GM23248 (cell line): ENCODE results near the gene EDC3. TPM values are rescaled to one million over a fixed set of nuclear protein-coding genes. Genes with fewer than 3 reads are reported as not detected.

Experiments used
- DNase-seq: peaks from one replicate; pipeline ENCODE4 v3.0.0-alpha.2; 2015
- H2AFZ ChIP-seq: fragments of 200-600 bp; sonication (generic); 2 replicates; pipeline ENCODE4 v1.6.1; 2016; ENCODE audit warnings: antibody characterized with exemption
- H3F3A ChIP-seq: fragments of 200-600 bp; sonication (generic); 2 replicates; pipeline ENCODE4 v1.6.1; 2016; ENCODE audit warnings: mild to moderate bottlenecking, antibody characterized with exemption, mixed run types; ENCODE audit not compliant: insufficient read depth
- H3K27ac ChIP-seq: fragments of 200-600 bp; sonication (generic); 2 replicates; pipeline ENCODE4 v1.5.1; 2016; ENCODE audit warnings: mild to moderate bottlenecking
- H3K27me3 ChIP-seq: fragments of 200-600 bp; sonication (generic); replicated peaks from 2 replicates; pipeline ENCODE4 v1.6.1; 2016; ENCODE audit warnings: mild to moderate bottlenecking; ENCODE audit not compliant: insufficient read depth
- H3K36me3 ChIP-seq: fragments of 200-600 bp; sonication (generic); 2 replicates; pipeline ENCODE4 v1.6.1; 2016; ENCODE audit warnings: low read depth, mild to moderate bottlenecking
- H3K4me1 ChIP-seq: fragments of 200-600 bp; sonication (generic); 2 replicates; pipeline ENCODE4 v1.6.1; 2016; ENCODE audit warnings: mild to moderate bottlenecking; ENCODE audit not compliant: insufficient read depth
- H3K4me2 ChIP-seq: fragments of 200-600 bp; sonication (generic); one replicate; pipeline ENCODE4 v1.6.1; 2016; ENCODE audit warnings: mild to moderate bottlenecking; ENCODE audit not compliant: unreplicated experiment
- H3K4me3 ChIP-seq: fragments of 200-600 bp; sonication (generic); 2 replicates; pipeline ENCODE4 v1.5.1; 2016; ENCODE audit warnings: mild to moderate bottlenecking
- H3K79me2 ChIP-seq: fragments of 200-600 bp; sonication (generic); 2 replicates; pipeline ENCODE4 v1.6.1; 2016; ENCODE audit warnings: mild to moderate bottlenecking; ENCODE audit not compliant: insufficient read depth
- H3K9ac ChIP-seq: fragments of 200-600 bp; sonication (generic); 2 replicates; pipeline ENCODE4 v1.6.1; 2016; ENCODE audit warnings: mild to moderate bottlenecking
- H3K9me2 ChIP-seq: fragments of 200-600 bp; sonication (generic); 2 replicates; pipeline ENCODE4 v1.6.1; 2016; ENCODE audit warnings: mixed run types, mild to moderate bottlenecking, moderate library complexity; ENCODE audit not compliant: insufficient read depth
- H3K9me3 ChIP-seq: fragments of 200-600 bp; sonication (generic); one replicate; pipeline ENCODE4 v1.6.1; 2017; ENCODE audit warnings: low read depth
- H4K20me1 ChIP-seq: fragments of 200-600 bp; sonication (generic); 2 replicates; pipeline ENCODE4 v1.6.0; 2016; ENCODE audit not compliant: insufficient read depth
- EZH2 ChIP-seq: fragments of 200-600 bp; sonication (generic); IDR thresholded peaks from 2 replicates; pipeline ENCODE4 v1.6.1; 2018; ENCODE audit warnings: antibody characterized with exemption, mild to moderate bottlenecking; ENCODE audit not compliant: insufficient read depth, poor library complexity, severe bottlenecking
- EZH2phosphoT487 ChIP-seq: fragments of 200-600 bp; sonication (generic); IDR thresholded peaks from 2 replicates; pipeline ENCODE4 v1.6.1; 2018; ENCODE audit warnings: antibody characterized with exemption, moderate library complexity, mild to moderate bottlenecking, low read depth; ENCODE audit not compliant: insufficient read depth
- WGBS, 2 experiments: methylation state at CpG; one replicate each; pipeline ENCODE4 v1.1.6; 2015 to 2017; ENCODE audit warnings: low lambda C conversion rate in 2 of 2, low coverage in 1 of 2; ENCODE audit errors: missing lambda C conversion rate in 2 of 2; 5-methylcytosine and 5-hydroxymethylcytosine counted together
- in situ Hi-C: fragments of 300-500 bp; cut with MboI; formaldehyde crosslinking; loops from 2 replicates; pipeline ENCODE4 v1.15.0; 2020
- polyA plus RNA-seq: library from polyadenylated mRNA; unstranded; fragments of >200 nt; fragmentation: Nextera tagmentation; extraction: Ambion mirVana; gene quantifications from 2 replicates; pipeline ENCODE4 v1.2.1, GENCODE V29; 2016
- total RNA-seq: library from RNA; depleted of rRNA; stranded (reverse); fragments of >200 nt; shearing (Covaris generic); gene quantifications from 2 replicates; pipeline ENCODE4 v1.2.3, GENCODE V29; 2014

EDC3 gene
- total and polyA plus RNA-seq, 2 experiments from 2014 or later: 13.9 to 21.8 TPM

DNA sequence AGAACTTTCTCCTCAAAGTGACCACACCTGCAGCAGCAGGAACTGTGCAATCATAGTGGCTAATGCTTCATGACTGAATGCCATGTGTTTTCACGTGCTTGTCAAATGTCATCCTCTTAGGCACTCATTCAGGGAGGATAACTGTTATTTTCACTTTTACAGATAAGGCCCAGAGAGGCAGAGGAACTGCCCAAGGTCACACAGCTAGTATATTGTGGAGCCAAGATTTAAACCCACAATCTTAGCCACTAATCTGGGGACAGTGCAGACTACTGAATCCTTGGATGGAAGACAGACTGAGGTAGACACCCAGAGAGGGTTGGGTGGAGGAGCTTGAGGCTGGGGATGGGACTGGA is 90.1 kb downstream of the EDC3 start:
- no peaks in the 10 kb centered on the region for H3K79me2 ChIP-seq
- H3K4me2 ChIP-seq: no peak overlapping the region
- no peak overlapping the region for H3K27ac ChIP-seq
- DNase-seq: no peak
- no peaks in the 10 kb centered on the region for H3K4me1 ChIP-seq
- no peaks in the 10 kb centered on the region for H3K36me3 ChIP-seq
- H4K20me1 ChIP-seq: no peaks in the 10 kb centered on the region
- in situ Hi-C loops: no loop called here
- no peak overlapping the region for H3K9ac ChIP-seq
- no peaks in the 10 kb centered on the region for H3K9me2 ChIP-seq
- no peaks in the 10 kb centered on the region for H3F3A ChIP-seq
- 91 to 92% methylated on average over 1 of the region's 1 CpG for WGBS, 2 experiments
- no peaks in the 10 kb centered on the region for H3K27me3 ChIP-seq
- no peak overlapping the region for H2AFZ ChIP-seq
- H3K9me3 ChIP-seq: no peaks in the 10 kb centered on the region
- no peak for TF ChIP-seq EZH2phosphoT487
- TF ChIP-seq EZH2: no peak
- H3K4me3 ChIP-seq: no peak overlapping the region

- Histone ChIP-seq H3K4me2 (no peak overlapping the region), H3F3A (no peaks in the 10 kb centered on the region), H3K36me3 (no peaks in the 10 kb centered on the region), H3K27me3 (no peaks in the 10 kb centered on the region), H3K9me2 (no peaks in the 10 kb centered on the region), H4K20me1 (no peaks in the 10 kb centered on the region), H2AFZ (no peak overlapping the region), H3K4me1 (no peaks in the 10 kb centered on the region), H3K9ac (no peak overlapping the region), H3K9me3 (no peaks in the 10 kb centered on the region), H3K27ac (no peak overlapping the region), H3K79me2 (no peaks in the 10 kb centered on the region), H3K4me3 (no peak overlapping the region)
- peak; percentile 30 for DNase-seq
- 64 to 67% methylated on average over 12 of the region's 12 CpGs for WGBS, 2 experiments
- no peak for TF ChIP-seq EZH2phosphoT487
- TF ChIP-seq EZH2: no peak
- in situ Hi-C loops: no loop called here
Measured at GRCh38 chr15:74604983-74605794, 90.6 kb downstream of the EDC3 start.

DNA sequence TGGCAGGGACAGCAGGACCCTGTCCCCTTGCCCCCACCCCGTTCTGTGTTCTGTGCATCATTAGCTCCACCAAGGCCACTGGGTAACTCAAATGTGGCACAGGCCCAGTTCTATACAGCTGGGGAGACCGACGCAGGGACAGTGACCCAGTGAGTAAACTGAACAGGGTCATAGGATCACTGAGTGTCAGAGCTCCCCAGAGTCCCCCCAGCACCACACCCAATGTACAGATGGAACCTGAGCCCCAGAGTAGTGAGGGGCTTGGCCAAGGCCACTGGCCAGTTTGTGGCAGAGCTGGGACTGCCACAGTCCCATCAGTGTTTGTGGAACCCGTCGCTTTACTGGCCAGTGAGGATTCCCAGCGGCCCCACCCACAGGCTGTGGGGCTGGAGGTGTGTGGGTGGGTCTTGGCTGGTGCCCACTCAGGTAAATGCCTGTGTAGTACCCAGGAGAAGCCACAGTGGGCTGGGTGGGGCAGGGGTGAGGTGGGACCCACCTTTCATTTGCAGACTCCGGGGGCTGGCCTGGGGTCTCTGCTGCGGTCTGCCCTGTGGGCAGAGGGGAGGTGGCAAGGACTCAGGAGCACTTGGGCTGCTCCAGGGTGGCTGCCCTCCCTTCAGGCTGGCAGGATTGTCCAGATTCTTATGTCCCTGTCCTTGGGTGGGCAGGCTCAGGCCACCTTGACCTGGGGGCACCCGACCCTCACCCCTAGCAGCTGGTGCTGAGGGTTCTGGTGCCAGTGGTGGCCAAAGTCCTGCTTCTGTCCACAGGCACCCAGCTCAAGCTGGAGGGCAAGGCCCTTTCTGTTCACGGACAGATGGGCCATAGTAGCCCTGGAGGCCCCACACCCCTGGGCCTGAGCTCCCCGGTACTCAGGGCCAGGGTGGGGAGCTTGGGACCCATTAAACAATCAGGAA is 91.8 kb downstream of the EDC3 start:
- no peak for DNase-seq
- in situ Hi-C loops: no loop called here
- Histone ChIP-seq H3F3A (no peaks in the 10 kb centered on the region), H2AFZ (no peak overlapping the region), H4K20me1 (no peaks in the 10 kb centered on the region), H3K4me3 (no peak overlapping the region), H3K27ac (no peak overlapping the region), H3K9me3 (no peaks in the 10 kb centered on the region), H3K27me3 (no peaks in the 10 kb centered on the region), H3K9me2 (no peaks in the 10 kb centered on the region), H3K79me2 (0 out of 2 replicates have a peak, but pooled peaks cover 7% of the 10 kb centered on the region), H3K4me2 (no peak overlapping the region), H3K36me3 (no peaks in the 10 kb centered on the region), H3K4me1 (peaks cover 6% of the 10 kb centered on the region), H3K9ac (no peak overlapping the region)
- 90 to 92% methylated on average over 9 to 11 of the region's 11 CpGs for WGBS, 2 experiments
- TF ChIP-seq EZH2phosphoT487: no peak
- TF ChIP-seq EZH2: no peak

- no peaks in the 10 kb centered on the region for H3K36me3 ChIP-seq
- no peaks in the 10 kb centered on the region for H4K20me1 ChIP-seq
- no peak overlapping the region for H2AFZ ChIP-seq
- H3K4me1 ChIP-seq: peaks cover 8% of the 10 kb centered on the region
- no peaks in the 10 kb centered on the region for H3K9me3 ChIP-seq
- H3K27ac ChIP-seq: no peak overlapping the region
- WGBS, 2 experiments: 83 to 89% methylated on average over 13 of the region's 13 CpGs
- H3K9me2 ChIP-seq: no peaks in the 10 kb centered on the region
- H3K4me3 ChIP-seq: no peak overlapping the region
- 0 out of 2 replicates have a peak, but pooled peaks cover 7% of the 10 kb centered on the region for H3K79me2 ChIP-seq
- DNase-seq: no peak
- H3K27me3 ChIP-seq: no peaks in the 10 kb centered on the region
- no peak for TF ChIP-seq EZH2phosphoT487
- no peak for TF ChIP-seq EZH2
- no peak overlapping the region for H3K4me2 ChIP-seq
- in situ Hi-C loops: no loop called here
- H3F3A ChIP-seq: no peaks in the 10 kb centered on the region
- H3K9ac ChIP-seq: no peak overlapping the region
Measured at GRCh38 chr15:74603026-74603788, 92.6 kb downstream of the EDC3 start.
